HEK293T (cell line): ENCODE results near the gene LIMK1.
"Not testable (repeated sequence)": the region's sequence is repeated elsewhere in the genome, so short reads cannot be mapped to it uniquely, and the experiment has no call there.

ENCODE experiments used
- CTCF ChIA-PET: fragments of 350-600 bp; formaldehyde crosslinking; extraction: SDS; loops from one replicate; lab custom pipeline; 2021; ENCODE audit warnings: antibody characterized with exemption, inconsistent platforms; lab: Yijun Ruan, JAX
- POLR2A ChIA-PET: fragments of 350-600 bp; formaldehyde crosslinking; extraction: SDS; loops from one replicate; lab custom pipeline; 2020; ENCODE audit warnings: antibody characterized with exemption, inconsistent platforms; lab: Yijun Ruan, JAX
- DNase-seq: peaks from one replicate; pipeline ENCODE4 v3.0.0; 2012; ENCODE audit warnings: mixed read lengths; ENCODE audit errors: extremely low spot score
- ARNT ChIP-seq: fragments of 450-650 bp; IDR thresholded peaks from 2 replicates; pipeline ENCODE4 v1.6.1; 2017; ENCODE audit warnings: mild to moderate bottlenecking
- CTBP1 ChIP-seq: fragments of 450-650 bp; IDR thresholded peaks from 2 replicates; pipeline ENCODE4 v1.6.1; 2016; ENCODE audit warnings: borderline replicate concordance
- FOXA1 ChIP-seq: fragments of 450-650 bp; IDR thresholded peaks from 2 replicates; pipeline ENCODE4 v1.6.1; 2016; ENCODE audit warnings: mild to moderate bottlenecking
- FOXK2 ChIP-seq: fragments of 450-650 bp; IDR thresholded peaks from 2 replicates; pipeline ENCODE4 v1.6.1; 2016; ENCODE audit warnings: mild to moderate bottlenecking
- HDGF ChIP-seq: fragments of 450-650 bp; IDR thresholded peaks from 2 replicates; pipeline ENCODE4 v1.6.1; 2017; ENCODE audit warnings: antibody characterized with exemption, borderline replicate concordance
- L3MBTL2 ChIP-seq: fragments of 450-650 bp; conservative IDR thresholded peaks from 2 replicates; pipeline ENCODE4 v1.6.1; 2016; ENCODE audit warnings: mild to moderate bottlenecking
- LEF1 ChIP-seq: fragments of 450-650 bp; IDR thresholded peaks from 2 replicates; pipeline ENCODE4 v1.6.1; 2017; ENCODE audit warnings: mild to moderate bottlenecking, borderline replicate concordance
- NFRKB ChIP-seq: fragments of 450-650 bp; IDR thresholded peaks from 2 replicates; pipeline ENCODE4 v1.6.1; 2016; ENCODE audit warnings: mild to moderate bottlenecking, moderate library complexity
- SP1 ChIP-seq: fragments of 450-650 bp; IDR thresholded peaks from 2 replicates; pipeline ENCODE4 v1.6.1; 2017
- ZNF384 ChIP-seq: fragments of 450-650 bp; IDR thresholded peaks from 2 replicates; pipeline ENCODE4 v1.6.1; 2016

LIMK1 gene

GRCh38 chr7:74165867-74166593 is 82.4 kb downstream of the LIMK1 start:
- TF ChIP-seq L3MBTL2 (no peak), ZNF384 (no peak), CTBP1 (no peak), NFRKB (no peak), LEF1 (no peak), HDGF (no peak), FOXA1 (no peak), ARNT (no peak), FOXK2 (no peak), SP1 (no peak)
- ChIA-PET CTCF (no interaction called here), POLR2A (no interaction called here)
- no peak for DNase-seq

GRCh38 chr7:74167324-74167723 is 83.7 kb downstream of the LIMK1 start:
- DNase-seq, CTCF ChIA-PET, POLR2A ChIA-PET: not testable (repeated sequence)
